ENCODE data around the gene PGAM4. TPM values are rescaled to one million over a fixed set of nuclear protein-coding genes. Genes with fewer than 3 reads are reported as not detected.
A peak's percentile ranks its signal among the peaks of the same experiment; 100 is the strongest.
"Not testable (repeated sequence)": the region's sequence is repeated elsewhere in the genome, so short reads cannot be mapped to it uniquely, and the experiment has no call there.

Gene PGAM4
- total RNA-seq, result not detected

- DNase-seq, result no peak
Observed at GRCh38 chrX:77969538-77969937, at the start of gene PGAM4. Gene PGAM4 (minus strand): TSS chrX:77969638. CDS start chrX:77969638, 0 bp downstream.

GRCh38 chrX:78011846-78012245, 42.4 kb upstream of the PGAM4 start:
- DNase-seq, result no peak

GRCh38 chrX:77979870-77980269, 10.4 kb upstream of the PGAM4 start:
- DNase-seq, result no peak

- DNase-seq, result no peak
Observed at GRCh38 chrX:77977518-77977917, 8.1 kb upstream of the PGAM4 start.

DNA sequence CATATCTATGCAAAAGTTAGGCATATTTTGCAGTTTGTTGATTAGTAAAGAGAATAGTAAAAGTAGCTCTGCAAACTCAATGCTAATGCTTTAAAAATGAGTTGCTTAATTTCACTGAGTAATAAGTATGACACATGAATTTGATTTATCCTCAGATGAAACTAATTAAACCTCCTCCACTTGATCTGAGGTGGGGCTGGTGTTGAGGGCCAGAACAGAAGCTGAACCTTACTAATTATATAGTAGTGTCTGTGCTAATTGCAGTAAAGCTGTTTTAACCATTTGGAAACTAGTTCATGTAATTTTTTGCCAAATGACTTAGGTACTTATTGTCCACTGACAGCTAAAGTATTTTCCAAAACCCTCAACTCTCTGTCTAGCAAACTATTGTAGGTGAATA, 7.7 kb upstream of the PGAM4 start:
- no peak for DNase-seq

- no peak for DNase-seq
Observed at GRCh38 chrX:77975755-77976154, 6.3 kb upstream of the PGAM4 start.

DNA sequence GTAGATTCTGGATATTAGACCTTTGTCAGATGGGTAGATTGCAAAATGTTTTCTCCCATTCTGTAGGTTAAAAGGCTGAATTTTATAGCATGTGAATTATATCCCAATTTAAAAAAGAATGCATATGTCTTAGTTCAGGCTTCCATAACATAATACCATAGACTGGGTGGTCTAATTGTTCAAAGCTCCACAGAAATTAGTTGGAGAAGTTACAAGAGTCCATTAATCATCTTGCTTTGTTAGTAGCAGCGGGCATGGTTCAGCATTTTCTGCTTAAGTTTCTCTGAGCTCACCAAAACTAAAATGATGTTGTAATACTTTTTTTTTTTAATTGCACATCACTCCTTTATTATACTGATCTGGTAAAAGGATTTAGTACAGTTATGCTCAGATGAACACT, 1.8 kb downstream of the PGAM4 start:
- DNase-seq, result no peak

GRCh38 chrX:77966361-77966760, 3.1 kb downstream of the PGAM4 start:
- DNase-seq, result no peak

GRCh38 chrX:77962068-77962902, 7.2 kb downstream of the PGAM4 start:
- no peak for DNase-seq

- no peak for DNase-seq
Observed at GRCh38 chrX:77961063-77961462, 8.4 kb downstream of the PGAM4 start.

DNA sequence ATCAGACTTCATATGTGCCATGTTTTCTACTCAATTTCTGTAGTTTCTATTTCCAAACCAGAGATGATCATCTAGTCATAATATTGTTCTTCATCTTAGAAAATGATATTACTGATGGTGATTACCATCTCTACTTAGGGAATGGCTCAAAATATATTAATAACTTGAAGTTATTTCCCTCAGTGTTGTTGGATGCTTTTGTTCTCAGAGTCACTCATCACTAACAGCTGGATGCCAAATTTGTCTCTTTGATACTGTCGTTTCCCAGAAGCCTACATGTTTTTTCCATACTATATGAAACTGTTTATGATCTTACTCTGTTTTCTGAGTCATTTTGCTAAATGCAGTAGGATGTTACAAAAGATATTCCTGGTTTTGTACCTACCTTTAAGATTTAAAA, 8.9 kb downstream of the PGAM4 start:
- DNase-seq, result no peak

GRCh38 chrX:77953708-77954107, 15.7 kb downstream of the PGAM4 start:
- DNase-seq, result peak; percentile 1

GRCh38 chrX:77953302-77953701, 16.1 kb downstream of the PGAM4 start:
- DNase-seq, result no peak

DNA sequence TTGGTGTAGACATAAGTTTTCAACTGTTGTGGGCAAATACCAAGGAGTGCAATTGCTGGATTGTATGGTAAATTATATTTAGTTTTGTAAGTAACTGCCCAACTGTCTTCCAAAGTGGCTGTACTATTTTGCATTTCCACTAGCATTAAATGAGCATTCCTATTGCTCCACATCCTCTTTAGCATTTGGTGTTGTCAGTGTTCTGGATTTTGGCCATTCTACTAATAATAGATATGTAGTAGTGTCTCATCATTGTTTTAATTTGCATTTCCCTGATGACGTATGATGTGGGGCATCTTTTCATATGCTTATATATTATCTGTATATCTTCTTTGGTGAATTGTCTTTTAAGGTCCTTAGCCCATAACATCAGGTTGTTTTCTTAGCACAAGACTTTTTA, 17.3 kb downstream of the PGAM4 start:
- DNase-seq, result no peak

DNA sequence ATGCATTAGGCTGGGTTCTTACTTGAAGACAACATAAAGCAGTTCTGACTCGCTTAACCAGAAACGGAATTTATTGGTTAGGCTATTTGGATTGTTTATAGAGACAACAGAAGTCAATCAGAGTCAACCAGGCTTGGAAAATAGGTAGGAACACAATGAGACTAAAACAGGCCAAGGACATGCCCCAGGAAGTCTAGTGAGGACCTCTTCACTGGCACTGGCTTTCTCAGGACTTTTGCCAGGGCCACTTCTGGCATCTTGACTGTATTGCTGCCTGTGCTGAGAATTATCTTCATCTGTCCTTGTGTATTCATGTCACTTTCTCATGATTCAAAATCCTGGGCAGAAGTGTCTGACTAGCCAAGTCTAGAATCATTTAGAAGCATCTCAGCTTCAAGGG, 19.6 kb downstream of the PGAM4 start:
- DNase-seq, result no peak

GRCh38 chrX:77946571-77946970, 22.9 kb downstream of the PGAM4 start:
- DNase-seq, result no peak

DNA sequence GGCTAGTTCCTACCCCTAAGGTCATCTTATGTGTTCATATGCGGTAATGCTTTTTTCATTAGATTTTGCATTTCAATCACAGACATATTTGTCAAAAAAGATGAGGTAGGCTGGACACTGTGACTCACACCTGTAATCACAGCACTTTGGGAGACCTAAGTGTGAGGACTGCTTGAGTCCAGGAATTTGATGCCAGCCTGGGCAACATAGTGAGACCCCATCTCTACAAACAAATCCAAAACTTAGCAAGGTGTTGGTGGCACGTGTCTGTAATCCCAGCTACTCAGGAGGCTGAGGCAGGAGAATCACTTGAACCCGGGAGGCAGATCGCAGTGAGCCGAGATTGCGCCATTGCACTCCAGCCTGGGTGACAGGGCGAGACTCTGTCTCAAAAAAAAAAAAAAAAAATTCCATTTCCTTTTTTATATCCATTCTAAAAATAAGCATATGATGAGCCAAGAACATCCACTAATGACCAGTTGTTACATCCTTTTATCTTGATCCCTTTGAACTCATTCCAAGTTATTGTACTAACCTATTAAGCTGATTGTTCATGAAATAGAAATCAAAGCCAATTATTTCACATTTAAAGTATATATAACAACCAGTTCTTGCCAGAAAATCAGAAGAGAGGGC, 23.4 kb downstream of the PGAM4 start:
- peak; percentile 3 for DNase-seq

- DNase-seq, result not testable (repeated sequence)
Observed at GRCh38 chrX:77945031-77945430, 24.4 kb downstream of the PGAM4 start.

DNA sequence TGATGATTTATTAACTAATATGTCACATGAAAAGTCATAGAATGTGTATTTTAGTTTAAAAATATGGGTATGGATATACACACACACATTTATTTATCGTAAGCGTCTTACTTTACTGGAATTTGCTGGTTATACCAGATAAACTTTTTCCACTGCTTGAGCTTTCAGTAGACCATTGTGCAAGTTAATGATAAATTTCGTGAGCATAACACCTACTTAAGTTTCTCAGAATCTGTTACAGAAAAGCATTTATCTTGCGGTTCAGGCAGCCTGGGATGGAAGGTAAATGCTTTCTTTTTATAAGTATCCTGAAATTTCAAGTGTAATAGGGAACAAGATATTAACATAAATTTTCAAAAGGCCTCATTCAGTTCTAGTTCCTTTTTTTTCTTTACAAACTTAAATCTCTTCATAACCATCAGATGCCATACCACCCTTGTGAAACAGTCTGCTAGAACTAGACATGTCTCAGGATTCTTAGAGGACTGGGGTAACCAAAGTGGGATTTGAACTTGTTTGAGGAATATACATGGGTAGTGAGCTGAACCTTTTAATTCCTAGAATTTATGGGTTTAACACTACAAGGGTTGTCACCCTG, 31.3 kb downstream of the PGAM4 start:
- DNase-seq, result no peak

GRCh38 chrX:77937291-77937690, 32.1 kb downstream of the PGAM4 start:
- no peak for DNase-seq

DNA sequence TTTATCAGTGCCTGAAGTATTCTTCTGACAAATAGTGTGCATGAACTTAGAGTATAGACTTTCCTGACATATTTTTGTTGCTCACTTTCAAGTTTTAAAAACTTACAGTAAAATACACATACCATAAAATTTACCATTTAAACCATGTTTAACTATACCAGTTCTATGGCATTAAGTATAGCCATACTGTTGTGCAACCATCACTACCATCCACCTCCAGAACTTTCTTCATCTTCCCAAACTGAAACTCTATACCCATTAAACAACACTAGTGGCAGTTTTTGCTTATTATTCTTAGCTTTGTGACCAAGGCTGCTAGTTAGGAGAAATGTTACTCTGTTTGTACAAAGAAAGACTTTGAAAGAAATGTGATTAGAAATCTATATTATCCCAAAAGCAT, 33.1 kb downstream of the PGAM4 start:
- DNase-seq, result no peak

DNA sequence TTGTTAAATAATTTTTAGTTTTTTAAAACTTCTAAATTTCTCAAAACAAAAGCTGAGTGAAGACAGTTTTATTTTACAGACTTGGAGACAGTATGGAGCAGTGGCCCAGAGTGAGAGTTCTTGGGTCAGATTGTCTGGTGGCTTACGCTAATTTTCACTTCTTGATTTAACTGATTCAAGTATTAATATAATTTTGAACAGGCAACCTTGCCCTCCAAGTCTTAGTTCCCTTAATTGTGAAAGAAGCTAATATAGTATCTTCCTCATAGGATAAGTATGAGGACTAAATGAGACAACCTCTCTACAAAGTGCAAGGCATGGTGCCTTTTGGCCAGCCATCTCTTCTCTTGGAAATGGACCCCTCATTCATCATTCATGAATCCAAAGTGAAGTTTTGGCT, 33.6 kb downstream of the PGAM4 start:
- DNase-seq, result no peak

- no peak for DNase-seq
Observed at GRCh38 chrX:77930581-77930980, 38.9 kb downstream of the PGAM4 start.

DNA sequence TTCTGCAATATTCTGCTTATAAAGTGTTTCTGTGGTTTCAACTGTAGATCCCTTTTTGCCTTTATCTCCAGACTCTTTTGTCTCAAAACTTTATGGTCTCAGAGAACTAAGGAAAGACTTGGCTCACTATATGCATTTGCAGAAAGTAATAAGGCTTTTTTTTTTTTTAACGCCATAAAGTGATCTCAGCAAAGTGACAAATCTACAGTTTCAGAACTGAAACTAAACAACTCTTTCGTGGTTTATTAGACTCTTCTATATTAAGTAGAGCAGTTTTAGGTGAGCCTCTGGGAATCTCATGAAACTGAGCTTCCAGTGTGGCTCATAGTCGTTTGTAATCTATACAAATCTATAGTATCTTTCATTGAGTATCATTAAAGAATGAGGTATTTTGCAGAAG, 43.7 kb downstream of the PGAM4 start:
- no peak for DNase-seq
